ENCODE measurements around the gene TFF3. TPM values are rescaled to one million over a fixed set of nuclear protein-coding genes. Genes with fewer than 3 reads are reported as not detected.

TFF3 gene
- total and polyA plus RNA-seq, 2 of the 4 experiments (the other 2 are of a cell fraction) = not detected

GRCh38 chr21:42262831-42263231, 52.4 kb downstream of the TFF3 start:
- DNase-seq (peak; percentile 24), ATAC-seq (ENCODE audit: low read depth) (peak; percentile 15; the same call in 1 of the 2 replicates)
- Histone ChIP-seq H3K56ac (ENCODE audit: extremely low read depth, insufficient read depth, low read length) (no peak overlapping the region), H3K9ac (ENCODE audit: low read depth, low read length) (no peak overlapping the region), H3K4me1 (ENCODE audit: control insufficient read depth, insufficient read depth, low read length) (peaks cover 21% of the 10 kb centered on the region; the same call in 1 of the 2 replicates), H2BK5ac (ENCODE audit: low read depth, low read length, poor library complexity, severe bottlenecking) (no peak overlapping the region), H3K79me1 (ENCODE audit: low read depth in 1 of 2, low read length in 2 of 2) (no peaks in the 10 kb centered on the region), H4K91ac (ENCODE audit: insufficient read depth, low read depth, low read length) (no peak overlapping the region), H3K18ac (ENCODE audit: low read depth, low read length) (no peak overlapping the region), H3K27me3 (ENCODE audit: control insufficient read depth, insufficient read depth, low read length) (peaks cover 18% of the 10 kb centered on the region; the same call in 1 of the 2 replicates), H3K36me3 (ENCODE audit: control insufficient read depth, insufficient read depth, low read length) (no peaks in the 10 kb centered on the region), H4K20me1 (ENCODE audit: insufficient read depth, low read length) (peaks cover 5% of the 10 kb centered on the region; the same call in 1 of the 2 replicates), H3K14ac (replicated peaks; ENCODE audit: low read depth, low read length) (0 out of 2 replicates have a peak overlapping the region, but pooled peaks have one; percentile 29), H3K27ac (ENCODE audit: insufficient read depth, low read length) (no peak overlapping the region), H3K4ac (ENCODE audit: low read depth, low read length) (peak overlapping the region; percentile 35; the same call in 1 of the 2 replicates), H3K4me2 (ENCODE audit: low read depth, low read length) (no peak overlapping the region), H2AFZ (replicated peaks; ENCODE audit: low read length, poor library complexity) (peak overlapping the region; percentile 8), H2BK15ac (ENCODE audit: low read depth, low read length) (no peak overlapping the region), H3K9me3 (ENCODE audit: control insufficient read depth, insufficient read depth, low read length) (no peaks in the 10 kb centered on the region), H4K8ac (ENCODE audit: low read depth in 2 of 2, low read length in 2 of 2) (no peak overlapping the region), H2AK9ac (replicated peaks; ENCODE audit: low read depth, low read length, poor library complexity) (no peak overlapping the region), H2BK120ac (ENCODE audit: low read depth, low read length) (peak overlapping the region; percentile 29; the same call in 1 of the 2 replicates), H3K9me1 (ENCODE audit: insufficient read depth, low read length) (0 out of 2 replicates have a peak, but pooled peaks cover 11% of the 10 kb centered on the region), H2AK5ac (ENCODE audit: low read depth, low read length) (no peak overlapping the region), H2BK20ac (ENCODE audit: low read depth, low read length) (no peak overlapping the region), H3K23ac (ENCODE audit: low read depth, low read length) (no peak overlapping the region), H3K4me3 (ENCODE audit: insufficient read depth, low read depth, low read length) (no peak overlapping the region), H4K5ac (ENCODE audit: low read depth, low read length) (no peak overlapping the region)
- TF ChIP-seq FOS (IDR thresholded peaks at IDR 0.05; ENCODE audit: low read depth, low read length) = no peak
- TF ChIP-seq MAZ (IDR thresholded peaks at IDR 0.05; ENCODE audit: borderline replicate concordance, low read depth, low read length) = no peak
- no peak for TF ChIP-seq CEBPB (IDR thresholded peaks at IDR 0.05; ENCODE audit: low read depth, low read length)
- TF ChIP-seq, protein P1, sequence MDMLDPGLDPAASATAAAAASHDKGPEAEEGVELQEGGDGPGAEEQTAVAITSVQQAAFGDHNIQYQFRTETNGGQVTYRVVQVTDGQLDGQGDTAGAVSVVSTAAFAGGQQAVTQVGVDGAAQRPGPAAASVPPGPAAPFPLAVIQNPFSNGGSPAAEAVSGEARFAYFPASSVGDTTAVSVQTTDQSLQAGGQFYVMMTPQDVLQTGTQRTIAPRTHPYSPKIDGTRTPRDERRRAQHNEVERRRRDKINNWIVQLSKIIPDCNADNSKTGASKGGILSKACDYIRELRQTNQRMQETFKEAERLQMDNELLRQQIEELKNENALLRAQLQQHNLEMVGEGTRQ (IDR thresholded peaks at IDR 0.05; ENCODE audit: low read depth, low read length) = no peak
- no peak for TF ChIP-seq SMC3 (IDR thresholded peaks at IDR 0.05; ENCODE audit: low read depth, low read length)
- no peak for TF ChIP-seq ELK1 (IDR thresholded peaks at IDR 0.05; ENCODE audit: borderline replicate concordance, low read depth, low read length)
- no peak for TF ChIP-seq MXI1 (IDR thresholded peaks at IDR 0.05; ENCODE audit: borderline replicate concordance, low read depth, low read length)
- TF ChIP-seq RFX5 (IDR thresholded peaks at IDR 0.05; ENCODE audit: low read depth, low read length) = no peak
- no peak for TF ChIP-seq NFE2L2 (IDR thresholded peaks at IDR 0.05; ENCODE audit: low read depth, low read length)
- TF ChIP-seq RCOR1 (IDR thresholded peaks at IDR 0.05; ENCODE audit: insufficient replicate concordance, low read length) = no peak
- TF ChIP-seq, protein P2, sequence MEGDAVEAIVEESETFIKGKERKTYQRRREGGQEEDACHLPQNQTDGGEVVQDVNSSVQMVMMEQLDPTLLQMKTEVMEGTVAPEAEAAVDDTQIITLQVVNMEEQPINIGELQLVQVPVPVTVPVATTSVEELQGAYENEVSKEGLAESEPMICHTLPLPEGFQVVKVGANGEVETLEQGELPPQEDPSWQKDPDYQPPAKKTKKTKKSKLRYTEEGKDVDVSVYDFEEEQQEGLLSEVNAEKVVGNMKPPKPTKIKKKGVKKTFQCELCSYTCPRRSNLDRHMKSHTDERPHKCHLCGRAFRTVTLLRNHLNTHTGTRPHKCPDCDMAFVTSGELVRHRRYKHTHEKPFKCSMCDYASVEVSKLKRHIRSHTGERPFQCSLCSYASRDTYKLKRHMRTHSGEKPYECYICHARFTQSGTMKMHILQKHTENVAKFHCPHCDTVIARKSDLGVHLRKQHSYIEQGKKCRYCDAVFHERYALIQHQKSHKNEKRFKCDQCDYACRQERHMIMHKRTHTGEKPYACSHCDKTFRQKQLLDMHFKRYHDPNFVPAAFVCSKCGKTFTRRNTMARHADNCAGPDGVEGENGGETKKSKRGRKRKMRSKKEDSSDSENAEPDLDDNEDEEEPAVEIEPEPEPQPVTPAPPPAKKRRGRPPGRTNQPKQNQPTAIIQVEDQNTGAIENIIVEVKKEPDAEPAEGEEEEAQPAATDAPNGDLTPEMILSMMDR (conservative IDR thresholded peaks at IDR 0.05; ENCODE audit: low read depth, low read length) = no peak
- TF ChIP-seq RAD21 (IDR thresholded peaks at IDR 0.05; ENCODE audit: low read length) = no peak
- intact Hi-C loops (cut with micrococcal nuclease) = no loop called here
- in situ Hi-C loops (cut with MboI; ENCODE audit: low sequenced_read_pairs) = no loop called here
- dilution Hi-C loops (cut with HindIII; ENCODE audit: low sequenced_read_pairs, unreplicated experiment) = no loop called here
- ChIA-PET POLR2A (ENCODE audit: unreplicated experiment) (no interaction called here), CTCF (no interaction called here)
- 46% methylated on average over 3 of the region's 11 CpGs; no CpG with 5 or more reads in 1 of the 2 experiments for WGBS, 2 experiments (ENCODE audit: extremely low coverage in 2 of 2, insufficient read length in 1 of 2)
- no TSS peak for BruUV-seq (replicated peaks)
